ENCODE results near the gene FNDC10. TPM values are rescaled to one million over a fixed set of nuclear protein-coding genes. Genes with fewer than 3 reads are reported as not detected.

The FNDC10 gene
- total and polyA plus RNA-seq, 2 donors (not counting 3 experiments of a cell fraction or from before 2014, with no cell fraction given), result 1.5 to 2.3 TPM

DNA sequence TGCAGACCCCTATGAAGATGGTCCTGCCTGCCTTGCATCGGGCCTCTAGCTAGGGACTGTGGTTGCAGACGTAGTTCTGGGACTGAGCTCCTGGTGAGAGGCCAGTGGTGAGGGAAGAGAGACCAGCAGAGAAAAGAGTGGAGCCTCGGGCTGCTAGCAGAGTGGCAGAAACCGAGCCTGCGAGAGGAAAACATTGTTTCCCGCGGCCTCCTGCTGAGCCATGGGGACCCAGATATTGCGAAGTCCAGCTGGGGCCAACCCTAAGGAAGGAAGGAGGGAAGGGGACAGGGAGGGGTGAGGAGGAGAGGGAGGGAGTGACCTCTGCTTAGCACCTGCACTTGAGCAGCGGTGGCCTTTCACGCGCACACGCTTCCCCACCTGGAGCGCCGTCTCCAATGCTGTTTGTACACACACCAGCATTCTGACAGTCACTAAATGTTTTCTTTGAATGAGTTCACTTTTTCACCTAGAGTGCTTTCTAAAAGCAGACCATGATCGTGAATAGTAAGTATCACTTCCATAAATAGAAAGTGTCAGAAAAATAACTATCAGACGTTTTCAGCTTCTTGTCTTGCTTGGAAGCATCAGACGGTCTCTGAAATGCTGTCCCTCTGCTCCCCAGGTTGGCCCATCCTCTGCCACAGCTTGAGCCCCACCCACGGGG, 2.5 kb upstream of the FNDC10 start:
- Histone ChIP-seq H3K9ac (replicated peaks; ENCODE audit: extremely low read depth, insufficient read depth, low read length) (no peak overlapping the region), H3K4me2 (ENCODE audit: insufficient read depth, low read length) (no peak overlapping the region), H3K79me2 (ENCODE audit: control insufficient read depth, insufficient read depth, low read length) (no peaks in the 10 kb centered on the region), H3K9me1 (replicated peaks; ENCODE audit: control insufficient read depth, extremely low read depth, insufficient read depth, low read length) (no peaks in the 10 kb centered on the region), H3K36me3 (ENCODE audit: control insufficient read depth in 2 of 2, extremely low read depth in 1 of 2, insufficient read depth in 2 of 2, low read length in 2 of 2) (no peaks in the 10 kb centered on the region), H3K4me3 (replicated peaks in 1 of 3; ENCODE audit: insufficient read depth in 1 of 3, low read depth in 1 of 3, low read length in 3 of 3) (no peak overlapping the region), H3K9me3 (replicated peaks; ENCODE audit: control insufficient read depth, insufficient read depth, low read length) (no peaks in the 10 kb centered on the region), H3K27me3 (ENCODE audit: control insufficient read depth in 2 of 2, insufficient read depth in 2 of 2, low read length in 2 of 2) (peaks cover 7 to 20% of the 10 kb centered on the region in 2 experiments), H3K4me1 (ENCODE audit: control insufficient read depth, extremely low read depth, insufficient read depth, low read length) (no peaks in the 10 kb centered on the region), H2AFZ (ENCODE audit: low read depth, low read length) (no peak overlapping the region), H4K20me1 (replicated peaks; ENCODE audit: control insufficient read depth, extremely low read depth, insufficient read depth, low read length) (no peaks in the 10 kb centered on the region), H3K27ac (ENCODE audit: insufficient read depth, low read depth, low read length) (no peak overlapping the region)
- DNase-seq (ENCODE audit: low read depth, low spot score), result no peak
- TF ChIP-seq POLR2A (IDR thresholded peaks at IDR 0.05; ENCODE audit: low read depth, low read length) (no peak), JUN (IDR thresholded peaks at IDR 0.05; ENCODE audit: borderline replicate concordance, insufficient read depth, insufficient read length, low read depth) (no peak), MYC (IDR thresholded peaks at IDR 0.05; ENCODE audit: low read depth, low read length) (no peak), GATA2 (IDR thresholded peaks at IDR 0.05; ENCODE audit: insufficient read depth, insufficient read length, low read depth, low read length) (no peak)
- TF ChIP-seq, protein P1, sequence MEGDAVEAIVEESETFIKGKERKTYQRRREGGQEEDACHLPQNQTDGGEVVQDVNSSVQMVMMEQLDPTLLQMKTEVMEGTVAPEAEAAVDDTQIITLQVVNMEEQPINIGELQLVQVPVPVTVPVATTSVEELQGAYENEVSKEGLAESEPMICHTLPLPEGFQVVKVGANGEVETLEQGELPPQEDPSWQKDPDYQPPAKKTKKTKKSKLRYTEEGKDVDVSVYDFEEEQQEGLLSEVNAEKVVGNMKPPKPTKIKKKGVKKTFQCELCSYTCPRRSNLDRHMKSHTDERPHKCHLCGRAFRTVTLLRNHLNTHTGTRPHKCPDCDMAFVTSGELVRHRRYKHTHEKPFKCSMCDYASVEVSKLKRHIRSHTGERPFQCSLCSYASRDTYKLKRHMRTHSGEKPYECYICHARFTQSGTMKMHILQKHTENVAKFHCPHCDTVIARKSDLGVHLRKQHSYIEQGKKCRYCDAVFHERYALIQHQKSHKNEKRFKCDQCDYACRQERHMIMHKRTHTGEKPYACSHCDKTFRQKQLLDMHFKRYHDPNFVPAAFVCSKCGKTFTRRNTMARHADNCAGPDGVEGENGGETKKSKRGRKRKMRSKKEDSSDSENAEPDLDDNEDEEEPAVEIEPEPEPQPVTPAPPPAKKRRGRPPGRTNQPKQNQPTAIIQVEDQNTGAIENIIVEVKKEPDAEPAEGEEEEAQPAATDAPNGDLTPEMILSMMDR (IDR thresholded peaks at IDR 0.05; ENCODE audit: extremely low read depth in 1 of 2, insufficient read depth in 1 of 2, low read depth in 1 of 2, low read length in 2 of 2), result no peak
- BruUV-seq (replicated peaks), result no TSS peak
- POLR2A ChIA-PET, result interaction anchor here (0.6 kb wide), 1 partner anchor 464 kb away, joined by 5 read pairs; no protein-coding TSS in a partner anchor
- dilution Hi-C loops (cut with MboI; ENCODE audit: extremely low pct_ligation_motif_present, low sequenced_read_pairs) (no loop called here), intact Hi-C loops (cut with micrococcal nuclease) (no loop called here)
- no peak for FAIRE-seq
- CTCF ChIA-PET, result interaction anchor here (1.2 to 2.0 kb wide), 2 partner anchors 12 to 53 kb away, joined by 3 to 6 read pairs; partner anchors contain the start of gene MIB2

All from endothelial cell of umbilical vein (primary cell).